Upper lobe of left lung (tissue), 6 donors: ENCODE data around the gene N4BP2L2. TPM values are rescaled to one million over a fixed set of nuclear protein-coding genes. Genes with fewer than 3 reads are reported as not detected.

Experiments used
- ATAC-seq, 2 donors: fragments of 200-7000 bp; cut with Tn5 transposase; one replicate each; pipeline ENCODE4 v1.9.1; 2022; ENCODE audit warnings: mild to moderate bottlenecking in 2 of 2, moderate library complexity in 2 of 2; ENCODE audit not compliant: low FRiP score in 2 of 2
- DNase-seq, 2 donors: peaks; one replicate each; pipeline ENCODE4 v3.0.0-alpha.2; 2019 to 2020
- H3K27ac ChIP-seq, 4 donors: fragments of 200-600 bp; sonication (generic); one replicate each; pipeline ENCODE4 v1.5.1; 2016 to 2019
- H3K27me3 ChIP-seq, 4 donors: fragments of 200-600 bp; sonication (generic); one replicate each; pipeline ENCODE4 v1.5.1; 2017 to 2019
- H3K36me3 ChIP-seq, 4 donors: fragments of 200-600 bp; sonication (generic); one replicate each; pipeline ENCODE4 v1.5.1; 2016 to 2019
- H3K4me1 ChIP-seq, 4 donors: fragments of 200-600 bp; sonication (generic); one replicate each; pipeline ENCODE4 v1.5.1; 2018 to 2019
- H3K4me3 ChIP-seq, 4 donors: fragments of 200-600 bp; sonication (generic); one replicate each; pipeline ENCODE4 v1.5.1; 2017 to 2019; ENCODE audit warnings: mild to moderate bottlenecking in 2 of 4, moderate library complexity in 1 of 4
- H3K9me3 ChIP-seq, 4 donors: fragments of 200-600 bp; sonication (generic); one replicate each; pipeline ENCODE4 v1.5.1; 2018 to 2019
- CTCF ChIP-seq, 6 experiments: fragments of 450-650 bp in 4 of 6; fragments of 200-600 bp in 2 of 6; sonication (generic) in 2 of 6; IDR thresholded peaks; one replicate each; pipeline ENCODE4 v1.5.1; 2016 to 2019; ENCODE audit warnings: antibody characterized with exemption in 6 of 6
- EP300 ChIP-seq, 4 donors: sonication (generic); formaldehyde crosslinking; IDR thresholded peaks; one replicate each; pipeline ENCODE4 v1.5.1; 2017; ENCODE audit warnings: antibody characterized with exemption in 4 of 4, control low read depth in 2 of 4
- POLR2A ChIP-seq, 4 donors: fragments of 450-650 bp; IDR thresholded peaks; one replicate each; pipeline ENCODE4 v1.5.1; 2016 to 2017; ENCODE audit warnings: antibody characterized with exemption in 4 of 4, mild to moderate bottlenecking in 2 of 4
- POLR2AphosphoS5 ChIP-seq, 2 donors: sonication (generic); formaldehyde crosslinking; IDR thresholded peaks; one replicate each; pipeline ENCODE4 v1.5.1; 2017; ENCODE audit warnings: antibody characterized with exemption in 2 of 2
- WGBS, 2 donors: methylation state at CpG; one replicate each; pipeline ENCODE4 v1.1.5; 2017 to 2018; 5-methylcytosine and 5-hydroxymethylcytosine counted together
- small RNA-seq, 4 donors: library from RNA; depleted of rRNA; stranded (forward); fragments of <200 nt; gene quantifications; one replicate each; pipeline ENCODE3, GENCODE V24; 2016
- total RNA-seq, 6 donors: library from RNA; depleted of rRNA in 4 of 6; stranded (reverse); fragments of >200 nt in 4 of 6; gene quantifications; one replicate each; pipeline versions ENCODE4 v1.1.0 to v1.2.1, GENCODE V29; 2016 to 2021
- donor health status: DM: no; HTN: no; CAD: no; lungs with moderate emphysema.
- donor health status: DM: no; HTN: yes; CAD: no; lungs with severe emphysema.

The N4BP2L2 gene
- total RNA-seq, 6 donors from 2014 or later, result 93.7 to 583 (median 146) TPM

DNA sequence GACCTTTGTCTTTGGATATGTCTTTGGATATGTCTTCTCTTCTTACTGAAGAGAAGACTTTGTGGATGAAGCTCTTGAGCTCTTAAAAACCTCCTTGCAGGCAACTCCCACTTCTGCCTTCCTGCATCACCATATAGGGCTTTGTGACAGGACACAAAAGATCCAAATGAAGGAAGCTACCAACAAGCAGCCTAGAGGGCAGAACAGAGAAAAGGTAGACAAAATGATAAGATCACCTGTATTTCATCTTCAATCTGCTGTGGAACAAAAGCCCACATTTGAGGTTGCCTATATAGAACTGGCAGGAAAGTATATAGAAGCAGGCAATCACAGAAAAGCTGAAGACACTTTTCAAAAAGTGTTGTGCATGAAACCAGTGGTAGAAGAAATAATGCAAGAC is 153.2 kb downstream of the N4BP2L2 start:
- Histone ChIP-seq H3K36me3 (no peaks in the 10 kb centered on the region), H3K4me1 (no peaks in the 10 kb centered on the region), H3K27ac (no peak overlapping the region), H3K4me3 (no peak overlapping the region), H3K9me3 (no peaks in the 10 kb centered on the region), H3K27me3 (no peaks in the 10 kb centered on the region)
- ATAC-seq (no peak), DNase-seq (no peak)
- TF ChIP-seq EP300 (IDR thresholded peaks at IDR 0.05), result no peak
- no peak for TF ChIP-seq POLR2A (IDR thresholded peaks at IDR 0.05)
- no peak for TF ChIP-seq POLR2AphosphoS5 (IDR thresholded peaks at IDR 0.05)
- TF ChIP-seq CTCF (IDR thresholded peaks at IDR 0.05), result no peak

- WGBS, 2 donors, result 84 to 87% methylated on average over 2 of the region's 2 CpGs
- no peak for DNase-seq
- no peak overlapping the region for H3K27ac ChIP-seq
Observed at GRCh38 chr13:32384702-32385101, 153.9 kb downstream of the N4BP2L2 start.

DNA sequence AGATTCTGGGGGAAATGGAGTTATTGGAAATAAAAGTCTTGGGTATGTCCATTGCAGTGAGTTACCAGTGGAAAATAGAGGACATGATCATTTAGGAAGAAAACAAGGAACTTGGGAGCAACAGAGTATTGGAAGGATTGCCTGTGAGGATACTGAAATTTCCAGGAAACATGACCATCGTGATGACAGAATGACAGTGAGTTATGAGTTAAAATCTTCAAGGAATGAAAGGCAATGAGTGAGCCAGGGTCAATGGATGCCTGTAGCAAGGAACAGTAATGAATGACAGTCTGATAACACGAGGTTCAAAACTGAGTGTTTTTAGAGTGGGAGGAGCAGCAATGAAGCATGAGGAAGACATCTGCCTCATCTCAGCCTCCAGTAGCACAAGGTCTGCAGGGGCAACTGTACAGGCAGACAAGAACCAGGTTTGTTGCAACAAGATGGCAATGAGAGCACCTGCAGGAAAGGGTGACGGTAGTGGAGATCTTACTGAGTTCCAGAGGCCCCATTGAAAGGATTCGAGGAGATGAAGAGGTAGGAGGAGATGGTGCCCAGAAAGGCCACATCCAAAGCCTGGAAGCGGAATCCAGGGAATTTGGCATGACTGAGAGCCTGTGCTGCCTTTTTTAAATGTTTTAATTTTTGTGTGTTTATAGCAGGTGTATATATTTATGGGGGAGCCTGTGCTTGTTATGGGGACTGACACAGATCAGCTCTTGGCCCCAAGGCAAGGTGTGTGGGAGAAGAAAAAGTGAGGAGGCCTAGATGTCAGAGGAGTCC is 154.6 kb downstream of the N4BP2L2 start:
- 84 to 85% methylated on average over 5 of the region's 5 CpGs for WGBS, 2 donors

More at GRCh38 chr13:32384702-32385101, 153.9 kb downstream of the N4BP2L2 start:
- H3K4me3 ChIP-seq, result no peak overlapping the region
- H3K27me3 ChIP-seq, result no peaks in the 10 kb centered on the region
- TF ChIP-seq POLR2AphosphoS5 (IDR thresholded peaks at IDR 0.05) (no peak), CTCF (IDR thresholded peaks at IDR 0.05) (no peak), EP300 (IDR thresholded peaks at IDR 0.05) (no peak), POLR2A (IDR thresholded peaks at IDR 0.05) (no peak)
- no peak for ATAC-seq
- no peaks in the 10 kb centered on the region for H3K9me3 ChIP-seq
- no peaks in the 10 kb centered on the region for H3K4me1 ChIP-seq
- H3K36me3 ChIP-seq, result no peaks in the 10 kb centered on the region

More for the DNA sequence above, 154.6 kb downstream of the N4BP2L2 start:
- Histone ChIP-seq H3K4me3 (no peak overlapping the region), H3K36me3 (no peaks in the 10 kb centered on the region), H3K27ac (no peak overlapping the region), H3K27me3 (no peaks in the 10 kb centered on the region), H3K9me3 (no peaks in the 10 kb centered on the region), H3K4me1 (no peaks in the 10 kb centered on the region)
- ATAC-seq (no peak), DNase-seq (no peak)
- no peak for TF ChIP-seq CTCF (IDR thresholded peaks at IDR 0.05)
- no peak for TF ChIP-seq POLR2A (IDR thresholded peaks at IDR 0.05)
- TF ChIP-seq EP300 (IDR thresholded peaks at IDR 0.05), result no peak
- no peak for TF ChIP-seq POLR2AphosphoS5 (IDR thresholded peaks at IDR 0.05)

Small RNA genes within 50 kb of the gene (small RNA-seq; reads per million reads assigned to genes)
- gene RF00190, result 0 to 0.43 (median 0) reads per million in 4 donors

Other genes starting within 250 kb of the N4BP2L2 start
- not detected for gene ZAR1L, start 223.4 kb downstream of the N4BP2L2 start, total RNA-seq
- 1 to 10 TPM; 2.6 to 9.4 (median 3.8) TPM for gene BRCA2, start 223.3 kb downstream of the N4BP2L2 start, total RNA-seq
- gene N4BP2L1, start 110.7 kb downstream of the N4BP2L2 start, total RNA-seq, result 10 to 100 TPM; 15.0 to 46.3 (median 25.2) TPM
- 10 to 100 TPM; 26.0 to 84.3 (median 43.3) TPM for gene PDS5B, start 47.7 kb upstream of the N4BP2L2 start, total RNA-seq